ENCODE data around the gene ZDHHC23. TPM values are rescaled to one million over a fixed set of nuclear protein-coding genes. Genes with fewer than 3 reads are reported as not detected.

Gene ZDHHC23
- total RNA-seq, 2 donors from 2014 or later = 31.3 to 33.2 TPM

- Histone ChIP-seq H3K9me3 (no peaks in the 10 kb centered on the region), H3K27me3 (no peaks in the 10 kb centered on the region), H3K27ac (no peak overlapping the region), H3K4me3 (no peak overlapping the region), H3K4me1 (no peaks in the 10 kb centered on the region), H3K36me3 (no peaks in the 10 kb centered on the region), H3K9ac (ENCODE audit: low read depth in 2 of 2, low read length in 2 of 2) (no peak overlapping the region)
- DNase-seq = no peak
- intact Hi-C loops (cut with DNase I) = no loop called here
- TF ChIP-seq CTCF (IDR thresholded peaks at IDR 0.05) = no peak
Observed at GRCh38 chr3:113952921-113953320, 5.1 kb downstream of the ZDHHC23 start.

- H3K9ac ChIP-seq (ENCODE audit: low read depth in 2 of 2, low read length in 2 of 2) = no peak overlapping the region
- no peaks in the 10 kb centered on the region for H3K36me3 ChIP-seq
- no peaks in the 10 kb centered on the region for H3K27me3 ChIP-seq
- no peaks in the 10 kb centered on the region for H3K4me1 ChIP-seq
- no peak for TF ChIP-seq CTCF (IDR thresholded peaks at IDR 0.05)
- no peak for DNase-seq
- H3K4me3 ChIP-seq = no peak overlapping the region
- intact Hi-C loops (cut with DNase I) = no loop called here
- no peak overlapping the region for H3K27ac ChIP-seq
- no peaks in the 10 kb centered on the region for H3K9me3 ChIP-seq
Observed at GRCh38 chr3:113953677-113954076, 5.9 kb downstream of the ZDHHC23 start.

GRCh38 chr3:113954091-113954685, 6.4 kb downstream of the ZDHHC23 start:
- TF ChIP-seq CTCF (IDR thresholded peaks at IDR 0.05) = no peak
- no peak overlapping the region for H3K27ac ChIP-seq
- H3K4me1 ChIP-seq = no peaks in the 10 kb centered on the region
- H3K4me3 ChIP-seq = no peak overlapping the region
- no peaks in the 10 kb centered on the region for H3K9me3 ChIP-seq
- H3K36me3 ChIP-seq = no peaks in the 10 kb centered on the region
- no peak overlapping the region for H3K9ac ChIP-seq (ENCODE audit: low read depth in 2 of 2, low read length in 2 of 2)
- H3K27me3 ChIP-seq = no peaks in the 10 kb centered on the region
- intact Hi-C loops (cut with DNase I) = no loop called here
- DNase-seq = no peak

DNA sequence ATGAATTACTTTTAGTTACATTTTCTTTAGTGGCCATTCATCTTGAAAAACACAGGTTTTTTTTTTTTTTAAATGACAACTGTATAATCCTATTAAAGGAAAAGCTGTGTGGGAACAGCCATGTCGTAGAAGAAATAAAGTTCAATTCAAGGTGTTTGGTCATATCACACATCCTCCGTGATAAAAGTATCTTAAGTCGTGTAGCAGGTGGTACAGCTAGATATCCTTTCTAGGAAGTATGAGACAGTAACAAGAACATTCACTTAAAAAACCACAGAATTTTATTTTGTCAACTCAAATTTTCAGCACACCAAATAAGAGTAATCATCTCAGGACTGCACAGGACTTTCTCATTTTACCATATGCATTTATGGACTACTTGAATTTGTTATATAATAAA, 16.1 kb downstream of the ZDHHC23 start:
- no peaks in the 10 kb centered on the region for H3K27me3 ChIP-seq
- H3K36me3 ChIP-seq = no peaks in the 10 kb centered on the region
- no peak for TF ChIP-seq CTCF (IDR thresholded peaks at IDR 0.05)
- no peak overlapping the region for H3K4me3 ChIP-seq
- H3K9me3 ChIP-seq = no peaks in the 10 kb centered on the region
- H3K9ac ChIP-seq (ENCODE audit: low read depth in 2 of 2, low read length in 2 of 2) = no peak overlapping the region
- DNase-seq = no peak
- H3K27ac ChIP-seq = no peak overlapping the region
- intact Hi-C loops (cut with DNase I) = no loop called here
- no peaks in the 10 kb centered on the region for H3K4me1 ChIP-seq

GRCh38 chr3:113966172-113966571, 18.4 kb downstream of the ZDHHC23 start:
- Histone ChIP-seq H3K27me3 (no peaks in the 10 kb centered on the region), H3K9ac (ENCODE audit: low read depth in 2 of 2, low read length in 2 of 2) (no peak overlapping the region), H3K27ac (no peak overlapping the region), H3K4me3 (no peak overlapping the region), H3K36me3 (no peaks in the 10 kb centered on the region), H3K9me3 (no peaks in the 10 kb centered on the region), H3K4me1 (no peaks in the 10 kb centered on the region)
- intact Hi-C loops (cut with DNase I) = no loop called here
- DNase-seq = no peak
- no peak for TF ChIP-seq CTCF (IDR thresholded peaks at IDR 0.05)

All from colonic mucosa (tissue), 4 donors.